Activated CD8-positive, alpha-beta memory T cell treated with anti-CD3 and anti-CD28 coated beads, Interleukin-2, amount 50 U/mL, for 48 hours (primary cell): ENCODE data around the gene HDAC9.

Experiments
- DNase-seq: peaks from one replicate; pipeline ENCODE4 v3.0.0-alpha.2; 2020

Gene HDAC9

DNA sequence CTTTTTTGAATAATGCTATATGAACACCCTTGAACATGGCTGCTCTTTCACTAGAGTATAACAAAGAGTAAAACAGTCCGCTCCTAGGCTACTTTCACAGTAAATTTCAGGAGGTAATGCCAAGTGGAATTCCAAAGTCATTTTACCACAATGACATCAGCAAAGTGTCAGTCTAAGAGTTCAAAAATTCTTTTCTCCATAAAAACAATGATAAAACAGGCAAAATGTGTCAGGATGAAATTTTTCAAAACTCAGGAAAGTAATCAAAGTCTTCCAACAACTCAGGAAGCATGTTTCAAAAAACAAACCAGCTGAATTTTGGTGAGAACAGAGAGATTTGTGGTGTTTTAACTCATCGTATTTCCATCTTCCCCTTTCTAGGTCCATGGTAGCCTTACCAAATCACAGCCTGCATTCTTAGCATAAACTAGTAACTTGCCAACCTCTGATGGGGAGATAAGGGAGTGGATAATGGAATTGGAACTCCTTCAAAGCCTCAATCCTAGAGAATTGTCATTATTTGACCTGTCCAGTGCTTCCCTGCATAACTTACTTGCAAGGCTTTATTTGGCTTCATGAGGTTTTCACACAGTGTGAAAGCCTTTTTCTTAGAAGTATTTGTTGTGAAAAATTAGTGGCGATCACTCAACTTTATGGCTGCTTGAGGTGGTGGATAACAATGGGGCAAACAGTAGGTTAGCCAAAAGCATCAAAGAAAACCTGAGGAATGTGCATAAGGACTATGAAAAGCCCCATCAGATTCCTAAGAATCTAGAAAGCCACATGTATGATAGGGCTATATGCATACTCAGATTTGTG lies 302.7 kb downstream of the HDAC9 start:
- no peak for DNase-seq

DNA sequence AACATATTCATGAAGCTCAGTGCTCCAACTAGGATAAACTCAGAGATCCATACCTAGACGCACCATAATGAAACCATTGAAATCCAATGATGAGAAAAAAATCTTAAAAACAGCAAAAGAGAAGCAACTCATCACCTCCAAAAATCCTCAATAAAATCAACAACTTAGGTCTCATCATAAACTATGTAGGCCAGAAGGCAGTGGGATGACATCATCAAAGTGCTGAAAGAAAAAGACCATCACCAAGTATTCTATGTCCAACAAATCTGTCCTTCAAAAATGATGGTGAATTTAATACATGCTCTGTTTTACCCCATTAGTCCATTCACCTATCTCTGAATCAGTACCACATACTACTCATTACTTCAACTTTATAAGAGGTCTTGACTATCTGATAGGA lies 304.4 kb downstream of the HDAC9 start:
- DNase-seq = no peak

DNA sequence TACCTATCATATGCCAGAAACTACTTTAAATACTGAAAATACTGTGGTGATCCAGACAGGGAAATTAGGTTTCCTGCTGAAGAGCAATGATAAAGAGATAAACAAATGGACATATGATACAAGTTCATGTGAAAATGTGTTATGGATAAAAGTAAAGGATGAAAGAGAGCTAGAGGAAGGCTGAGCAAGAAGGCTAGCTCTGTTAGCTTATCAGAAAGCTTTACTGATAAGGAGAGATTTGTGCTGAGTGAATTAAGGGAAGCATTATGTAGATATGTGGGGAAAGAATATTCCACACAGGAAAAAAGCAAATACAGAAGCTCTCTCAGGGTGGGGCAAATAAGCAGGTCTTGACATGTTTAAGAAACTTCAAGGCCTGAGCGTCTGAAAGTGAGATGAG lies 308.4 kb downstream of the HDAC9 start:
- no peak for DNase-seq

DNA sequence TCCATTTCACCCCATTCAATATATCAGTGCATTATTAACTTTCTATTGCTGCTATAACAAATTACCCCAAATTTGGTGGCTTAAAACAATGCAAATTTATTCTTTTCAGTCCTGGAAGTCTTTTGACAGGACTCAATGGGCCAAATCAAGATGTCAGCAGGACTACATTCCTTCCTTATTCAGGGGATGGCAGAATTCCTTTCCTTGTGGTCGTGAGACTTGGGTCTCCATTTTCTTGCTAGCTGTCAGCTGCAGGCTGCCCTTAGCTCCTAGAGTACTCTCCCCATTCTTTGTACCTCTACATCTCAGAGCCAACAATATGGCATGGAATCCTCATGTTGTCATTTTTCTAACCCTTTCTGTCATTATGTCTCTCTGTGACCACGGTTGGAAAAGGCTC lies 310.6 kb downstream of the HDAC9 start:
- DNase-seq = no peak

DNA sequence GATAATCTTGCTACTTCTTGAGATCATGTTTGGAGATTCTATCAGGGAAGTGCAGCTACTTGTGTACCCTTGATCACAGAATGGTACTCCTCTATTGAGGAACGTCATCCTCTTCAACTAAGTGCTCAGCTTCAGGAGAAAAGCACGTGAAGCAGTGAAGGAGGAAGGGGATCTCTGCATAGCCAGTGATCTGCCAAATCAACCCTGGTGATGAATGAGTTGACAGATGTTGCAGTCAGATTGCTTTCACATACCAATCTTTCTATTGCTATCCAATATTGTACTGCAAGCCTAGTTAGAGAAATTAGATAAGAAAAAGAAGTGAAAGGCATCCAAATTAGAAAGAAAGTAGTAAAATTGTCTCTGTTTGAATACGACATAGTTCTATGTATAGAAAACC lies 312.5 kb downstream of the HDAC9 start:
- no peak for DNase-seq

DNA sequence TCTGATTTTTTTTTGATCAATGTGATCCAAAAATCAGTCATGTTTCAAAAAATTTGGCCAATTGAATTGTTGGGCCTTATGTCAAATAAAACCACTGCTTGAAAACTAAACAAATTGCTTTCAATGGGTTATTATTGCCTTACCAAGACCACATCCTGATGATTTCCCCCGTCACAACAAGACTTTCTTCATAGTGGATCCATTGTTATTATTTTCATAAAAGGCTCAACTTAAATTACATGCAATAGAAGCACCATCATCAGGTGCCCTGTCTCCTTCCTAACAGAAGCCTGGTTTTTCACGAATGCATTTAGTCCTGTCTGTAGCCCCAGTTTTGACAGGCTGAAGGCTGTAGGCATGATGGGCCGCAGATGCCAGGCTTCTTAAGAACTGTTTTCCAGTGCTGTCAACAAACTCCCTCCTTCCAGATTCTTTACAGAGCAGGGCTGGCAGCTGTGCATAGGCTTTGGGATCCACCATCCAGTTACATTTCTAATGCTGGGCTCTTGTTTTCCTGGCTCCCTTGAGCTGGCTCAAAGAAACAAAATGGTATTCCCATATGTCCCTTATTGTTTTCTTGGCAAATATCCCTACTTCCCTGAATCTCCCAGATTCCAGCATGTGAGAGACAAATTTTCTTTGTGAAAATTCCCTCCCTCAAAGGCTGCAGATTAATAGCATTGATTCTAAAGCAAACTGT lies 319.9 kb downstream of the HDAC9 start:
- no peak for DNase-seq

DNA sequence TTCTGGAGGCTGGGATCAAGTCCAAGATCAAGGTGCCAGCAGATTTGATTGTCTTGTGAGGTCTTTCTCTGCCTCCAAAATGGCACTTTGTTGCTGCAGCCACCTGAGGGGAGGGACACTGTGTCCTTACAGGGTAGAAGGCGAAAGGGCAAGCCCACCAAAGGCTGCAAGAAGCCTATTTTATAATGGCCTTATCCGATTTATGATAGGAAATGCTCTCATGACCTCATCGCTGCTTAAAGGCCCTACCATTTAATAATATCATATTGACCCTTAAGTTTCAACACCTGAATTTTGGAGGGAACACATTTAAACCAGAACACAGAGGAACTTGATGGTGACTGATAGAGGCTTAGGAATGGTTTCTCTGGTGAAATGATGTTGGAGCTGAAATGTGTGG lies 325.4 kb downstream of the HDAC9 start:
- DNase-seq = no peak

DNA sequence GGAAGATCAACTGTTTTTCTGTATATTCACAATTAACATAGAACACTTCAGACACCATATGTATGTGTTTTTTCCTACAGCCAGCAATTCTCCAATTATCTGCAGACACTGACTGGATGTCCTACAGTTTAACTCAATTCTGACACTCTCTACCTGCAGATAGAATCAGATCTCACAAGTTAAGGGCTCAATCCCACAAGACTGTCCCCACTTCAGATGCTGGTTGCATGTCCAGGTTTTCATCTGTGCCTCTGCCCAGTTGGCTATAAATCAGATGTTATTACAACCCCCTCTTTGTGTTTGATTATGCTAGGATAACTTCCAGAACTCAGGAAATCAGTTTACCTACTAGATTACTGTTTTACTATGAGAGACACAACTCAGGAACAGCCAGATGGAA lies 326.0 kb downstream of the HDAC9 start:
- no peak for DNase-seq

DNA sequence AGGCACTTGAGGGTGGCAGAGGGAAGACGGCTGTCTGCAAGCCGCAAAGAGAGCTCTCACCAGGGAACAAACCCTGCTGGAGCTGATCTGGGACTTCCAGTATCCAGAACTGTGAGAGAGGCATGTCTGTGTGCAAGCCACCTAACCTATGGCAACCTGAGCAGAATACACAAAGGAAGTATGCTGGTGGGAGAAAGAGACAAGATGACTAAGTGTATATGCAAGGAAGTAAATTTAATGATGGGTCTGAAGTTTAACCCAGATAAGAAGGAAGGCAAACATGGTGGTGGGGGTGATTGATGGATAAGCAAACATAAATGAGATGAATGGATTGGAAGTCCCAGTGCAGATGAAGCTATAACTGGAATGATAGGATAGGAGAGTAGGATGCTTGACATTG lies 328.6 kb downstream of the HDAC9 start:
- no peak for DNase-seq

DNA sequence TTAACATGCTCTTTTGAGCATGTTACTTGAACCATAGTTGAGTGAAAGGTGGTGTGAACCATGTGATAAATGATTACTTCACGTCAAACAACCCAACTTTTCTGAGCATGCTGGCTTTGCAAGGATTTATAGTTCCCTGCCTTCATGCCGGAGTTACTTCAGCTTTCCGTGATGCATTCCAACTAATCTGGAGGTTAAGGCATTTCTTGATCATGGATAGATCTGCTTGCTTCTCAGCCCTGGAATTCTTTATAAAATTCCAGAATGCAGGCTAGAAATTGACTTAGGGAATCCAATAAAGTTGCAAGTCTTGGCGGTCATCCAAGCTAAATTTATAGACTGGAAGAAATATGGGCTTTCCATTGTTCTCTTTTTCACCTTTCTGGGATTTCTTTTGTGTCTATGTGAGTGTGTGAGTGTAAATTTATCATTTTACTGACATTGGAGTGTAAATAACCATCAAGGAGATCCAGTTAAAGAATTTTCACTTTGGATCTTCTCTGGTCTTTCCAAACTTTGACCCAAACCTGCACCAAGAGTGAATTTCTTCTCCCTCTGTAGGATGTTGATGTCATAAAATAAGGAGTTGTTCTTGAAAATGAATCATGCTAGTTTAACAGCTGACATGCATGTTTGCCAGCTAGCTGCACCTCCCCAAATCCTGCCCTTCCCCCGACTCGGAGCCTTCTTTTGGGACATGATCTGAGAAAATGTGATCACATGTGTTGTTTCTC lies 332.9 kb downstream of the HDAC9 start:
- DNase-seq = no peak

DNA sequence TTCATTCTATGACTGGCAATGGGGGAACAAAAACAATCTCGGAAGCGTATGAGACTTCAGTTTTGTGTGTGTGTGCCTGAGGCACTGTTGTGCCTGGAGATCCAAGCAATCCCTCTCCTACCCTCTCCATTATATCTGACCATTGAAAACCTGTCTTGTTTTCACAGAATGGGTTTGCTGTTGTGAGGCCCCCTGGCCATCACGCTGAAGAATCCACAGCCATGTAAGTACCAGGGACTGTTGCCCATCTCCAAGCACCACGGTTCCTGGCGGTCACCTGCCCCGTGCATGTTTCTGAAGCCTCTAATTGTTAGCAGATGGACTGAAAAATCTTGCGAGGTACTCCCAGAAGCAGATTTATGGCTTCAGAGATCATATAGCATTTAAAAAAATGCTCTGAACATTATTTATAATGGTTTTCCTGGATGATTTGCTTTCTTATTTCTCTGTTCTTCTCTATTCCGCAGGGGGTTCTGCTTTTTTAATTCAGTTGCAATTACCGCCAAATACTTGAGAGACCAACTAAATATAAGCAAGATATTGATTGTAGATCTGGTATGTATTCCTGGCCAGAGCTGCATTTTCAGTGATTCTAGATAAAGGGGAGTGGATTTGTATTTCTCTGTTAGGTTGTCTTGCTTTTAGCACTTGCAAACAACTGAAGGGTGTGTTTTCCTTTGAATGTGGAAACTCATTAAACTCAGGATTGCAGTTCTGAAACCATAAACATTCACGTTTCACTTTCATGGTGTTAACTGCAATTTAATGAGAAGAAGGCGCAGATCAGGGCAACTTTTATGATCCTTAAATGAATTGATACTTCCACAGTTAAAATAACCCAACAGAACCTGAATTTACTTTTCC lies 333.7 kb downstream of the HDAC9 start:
- no peak for DNase-seq

DNA sequence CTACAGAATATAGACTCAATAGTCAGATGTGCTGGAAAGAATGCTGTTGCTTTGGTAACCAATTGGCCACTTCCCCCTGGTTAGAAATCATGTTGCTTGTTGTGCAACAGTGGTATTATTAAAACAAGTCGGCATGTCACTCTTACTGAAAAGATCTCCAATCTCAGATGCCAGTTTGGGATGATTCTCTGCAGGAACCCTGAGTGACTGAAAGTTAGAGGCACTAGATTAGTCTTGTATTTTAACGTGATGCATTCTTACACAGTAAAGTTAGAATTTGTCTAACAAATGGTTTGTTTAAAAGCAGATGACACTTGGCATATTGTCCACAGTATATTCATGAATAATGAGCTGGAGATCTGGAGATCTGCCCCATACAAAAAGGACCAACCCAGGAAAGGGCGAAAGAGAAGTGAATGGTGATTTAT lies 334.3 kb downstream of the HDAC9 start:
- DNase-seq = no peak

DNA sequence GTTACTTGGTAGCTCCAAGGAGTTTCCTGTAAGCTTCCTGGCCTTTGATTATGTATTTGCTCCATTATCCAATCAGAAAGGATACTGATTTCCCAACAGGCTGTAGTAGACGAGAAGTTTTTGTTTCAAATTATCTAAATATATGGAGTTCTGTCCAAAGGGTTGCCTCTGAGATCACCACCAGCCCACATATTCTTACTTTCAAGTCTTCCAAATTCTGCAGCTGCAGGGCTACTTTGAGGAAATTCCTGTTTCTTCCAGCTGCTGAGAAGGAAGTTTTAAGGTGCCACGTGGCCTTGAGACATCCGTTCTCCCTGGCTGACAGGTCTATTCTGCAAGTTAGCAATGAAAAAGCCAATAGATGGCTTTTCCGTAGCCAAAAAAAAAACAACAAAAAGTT lies 335.9 kb downstream of the HDAC9 start:
- no peak for DNase-seq

DNA sequence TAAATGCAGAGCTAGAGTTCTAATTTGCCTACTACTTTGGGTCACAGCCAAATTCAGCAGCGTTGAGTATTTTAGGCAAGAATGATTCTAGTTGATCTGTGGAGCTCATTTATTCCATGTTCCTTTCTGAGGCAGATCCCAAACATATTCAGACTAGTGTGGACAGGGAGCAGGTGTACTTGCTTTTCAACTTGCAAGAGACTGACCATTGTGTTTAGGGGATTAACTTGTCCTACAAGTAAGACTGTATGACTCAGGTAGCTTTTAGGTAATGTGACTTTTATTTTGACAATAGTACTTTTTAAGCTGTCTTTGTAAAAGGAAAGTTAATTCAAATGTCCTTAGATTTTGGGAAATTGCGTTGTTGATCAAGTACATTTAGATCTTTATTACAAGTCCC lies 336.4 kb downstream of the HDAC9 start:
- DNase-seq = no peak

DNA sequence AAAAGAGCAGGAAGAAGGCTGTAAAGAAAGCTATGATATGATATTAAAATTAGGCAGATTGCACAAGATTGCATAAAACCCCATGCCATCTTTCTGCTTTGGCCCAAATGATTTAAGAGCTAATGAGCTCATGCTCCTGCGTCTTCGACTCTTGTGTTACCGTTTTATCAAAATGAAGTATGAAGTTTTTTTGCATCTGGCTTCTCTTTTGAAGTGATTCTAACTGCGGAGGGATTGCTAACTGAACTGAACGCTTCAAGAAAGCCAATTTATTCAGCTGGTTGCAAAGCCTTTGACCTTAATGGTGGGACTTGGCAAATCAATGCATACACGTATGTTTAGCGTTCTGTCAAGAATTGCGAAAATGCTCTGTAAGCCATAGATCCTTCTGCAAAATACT lies 339.0 kb downstream of the HDAC9 start:
- DNase-seq = no peak

DNA sequence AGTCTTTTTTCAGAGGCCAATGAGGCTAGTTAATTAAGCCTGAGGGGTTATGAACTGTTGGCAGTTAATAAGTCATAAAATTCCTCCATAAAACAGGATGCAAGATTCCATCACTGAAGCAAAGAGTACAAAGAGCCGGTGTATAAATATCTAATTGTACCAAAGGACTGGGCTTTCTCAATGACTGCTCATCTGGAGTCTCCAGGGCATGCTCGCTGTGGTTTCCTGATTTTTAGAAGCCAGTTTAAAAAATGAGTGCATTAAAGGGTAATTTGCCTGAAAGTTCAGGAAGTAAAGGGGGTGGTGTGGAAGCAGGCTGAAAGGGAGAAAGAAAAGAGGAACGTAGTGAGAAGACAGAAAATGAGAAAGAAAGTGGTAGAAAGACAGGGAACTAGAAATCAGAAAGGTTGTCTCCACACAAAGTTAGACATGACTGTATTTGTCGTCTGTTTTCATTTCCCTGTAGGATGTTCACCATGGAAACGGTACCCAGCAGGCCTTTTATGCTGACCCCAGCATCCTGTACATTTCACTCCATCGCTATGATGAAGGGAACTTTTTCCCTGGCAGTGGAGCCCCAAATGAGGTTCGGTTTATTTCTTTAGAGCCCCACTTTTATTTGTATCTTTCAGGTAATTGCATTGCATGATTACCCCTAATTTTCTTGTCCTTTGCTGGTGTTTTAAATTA lies 339.6 kb downstream of the HDAC9 start:
- no peak for DNase-seq

DNA sequence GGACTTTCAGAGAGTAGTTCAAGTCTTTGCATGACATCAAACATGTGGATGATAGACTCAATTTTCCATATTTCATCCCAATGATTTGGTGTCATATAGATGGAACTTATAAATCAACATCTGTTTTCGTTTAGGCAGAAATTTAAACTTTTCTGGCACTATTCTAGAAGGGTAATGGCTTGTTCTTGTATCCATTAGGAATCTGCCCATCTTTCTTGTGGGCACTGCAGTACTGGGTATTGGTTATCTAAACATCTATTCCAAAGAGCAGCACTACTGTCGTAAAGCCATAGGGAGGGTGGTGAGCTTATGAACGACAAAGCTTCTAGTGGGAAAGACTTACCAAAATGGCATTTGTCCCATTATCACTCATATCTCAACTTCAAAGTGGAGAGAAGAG lies 348.4 kb downstream of the HDAC9 start:
- DNase-seq = no peak

DNA sequence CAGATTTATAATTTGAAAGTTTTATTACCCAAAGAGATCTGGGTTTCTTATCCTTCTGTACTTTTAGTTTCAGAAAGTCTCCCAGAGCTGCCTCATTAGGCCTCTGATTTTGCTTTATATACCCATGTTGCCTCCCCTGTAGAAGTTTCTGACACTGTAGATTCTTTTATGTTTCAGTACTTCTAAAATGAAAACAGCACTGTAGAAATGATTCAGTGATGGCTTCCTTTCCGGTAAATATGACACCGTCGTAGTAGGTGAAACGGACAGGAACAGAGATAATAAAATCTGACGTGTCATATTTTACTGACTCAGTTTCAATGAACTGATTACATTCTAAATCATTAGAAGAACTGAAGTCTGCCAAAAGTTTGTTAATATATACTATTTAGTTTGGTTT lies 349.2 kb downstream of the HDAC9 start:
- DNase-seq = no peak

DNA sequence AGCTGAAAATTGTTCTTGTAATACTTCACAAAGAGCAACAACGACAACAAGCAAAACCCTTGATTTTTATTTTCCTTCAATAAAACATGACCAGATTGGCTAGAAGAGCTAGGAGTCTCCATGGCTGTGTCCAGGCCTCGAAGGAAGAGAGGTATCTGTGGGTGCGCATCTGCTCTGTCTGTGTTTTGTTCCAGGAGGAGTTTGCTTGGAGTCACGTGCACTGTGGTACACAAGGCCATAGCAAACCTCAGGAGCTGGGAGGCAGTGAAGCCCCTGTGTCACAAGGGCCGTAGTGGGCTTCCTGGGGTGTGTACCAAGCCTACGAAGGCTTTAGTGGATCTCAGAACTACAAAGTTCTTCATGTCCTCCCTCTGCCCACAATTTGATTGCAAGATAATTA lies 350.2 kb downstream of the HDAC9 start:
- DNase-seq = no peak

DNA sequence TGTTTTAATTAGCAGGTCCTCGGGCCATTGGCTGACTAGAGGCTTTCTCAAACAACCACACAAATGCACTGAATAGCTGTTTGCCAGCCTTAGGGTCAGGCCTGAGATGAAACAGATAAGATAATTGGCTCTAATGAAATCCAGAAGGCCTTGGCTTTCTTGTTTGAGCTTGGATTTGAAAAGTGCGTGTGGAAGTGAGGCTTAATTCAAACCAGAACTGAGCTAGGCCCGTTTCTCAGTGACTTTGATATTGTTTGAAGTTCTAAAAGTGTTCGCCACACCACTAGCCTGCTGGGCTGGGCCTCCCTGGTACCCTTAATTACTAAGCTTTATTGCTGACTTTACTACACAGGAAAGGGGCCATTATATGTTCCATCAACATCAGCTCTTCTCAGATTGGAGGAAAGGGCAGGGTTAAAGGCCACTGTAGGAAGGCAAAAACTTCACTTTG lies 351.2 kb downstream of the HDAC9 start:
- DNase-seq = no peak

DNA sequence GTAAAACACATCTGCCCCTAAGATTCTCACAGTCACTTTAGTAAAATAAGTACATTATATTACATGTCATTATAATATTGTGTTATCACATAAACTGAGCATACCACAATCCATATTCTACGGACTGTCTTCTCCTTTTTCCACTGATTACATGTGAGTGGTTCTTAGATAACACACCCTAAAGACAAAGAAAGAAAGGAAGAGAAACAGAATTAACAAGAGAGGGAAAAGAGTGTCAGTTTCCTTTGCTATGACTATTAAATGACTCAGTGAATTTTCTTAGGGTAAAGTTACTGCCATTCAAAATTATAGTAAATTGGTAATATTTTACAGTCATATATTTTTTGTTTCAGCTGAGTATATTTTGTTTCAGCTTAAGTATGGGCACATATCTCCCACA lies 353.6 kb downstream of the HDAC9 start:
- no peak for DNase-seq

DNA sequence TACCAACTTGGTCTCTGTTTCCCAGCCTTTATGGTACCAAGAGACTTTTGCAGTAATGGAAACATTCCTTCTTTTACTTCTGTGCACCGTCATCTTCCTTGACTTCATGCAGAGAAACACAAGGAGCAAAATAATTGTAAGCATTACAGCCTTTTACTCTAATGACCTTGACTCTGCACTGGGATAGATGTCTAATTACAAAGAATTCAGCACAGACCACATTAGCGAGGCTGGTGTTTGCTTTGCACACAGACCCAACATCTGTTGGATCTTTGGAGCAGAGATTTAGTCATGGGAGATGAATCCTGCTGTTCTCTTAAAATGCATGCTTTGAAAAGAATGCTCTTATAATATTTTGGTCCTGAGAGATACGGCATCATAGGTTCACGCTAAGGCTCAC lies 360.2 kb downstream of the HDAC9 start:
- DNase-seq = no peak
